ENCODE data around the gene STPG4. TPM values are rescaled to one million over a fixed set of nuclear protein-coding genes. Genes with fewer than 3 reads are reported as not detected.

Gene STPG4
- total RNA-seq, 4 donors from 2014 or later = 1.4 to 4.1 TPM; not detected in 2

DNA sequence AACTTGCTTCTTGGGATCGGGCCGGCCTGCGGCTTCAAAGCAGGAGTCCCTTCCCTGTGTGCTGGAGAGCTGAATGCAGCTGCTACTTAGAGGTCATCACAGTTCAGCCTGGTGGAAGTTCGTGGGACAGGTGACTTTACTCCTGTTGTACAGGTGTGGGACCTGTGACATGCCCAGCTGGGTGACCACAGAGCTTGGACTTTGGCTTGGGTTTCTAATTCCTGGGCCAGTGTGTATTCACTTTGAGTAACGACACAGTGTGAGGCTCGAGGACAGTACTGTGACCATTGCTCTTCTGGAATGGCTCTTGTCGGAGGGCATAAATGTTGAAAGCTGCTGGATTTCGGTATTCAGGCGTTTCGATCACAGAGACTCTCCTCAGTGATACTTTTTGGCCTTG is 114.5 kb downstream of the STPG4 start:
- intact Hi-C loops (cut with DNase I; ENCODE audit: low total_unique reads) = no loop called here
- no peak overlapping the region for H3K4me3 ChIP-seq (ENCODE audit: low read depth, poor library complexity, severe bottlenecking)
- WGBS, 2 donors = 77 to 84% methylated on average over 10 of the region's 10 CpGs
- DNase-seq (ENCODE audit: low spot score in 2 of 2) = no peak
- TF ChIP-seq CTCF (IDR thresholded peaks at IDR 0.05) (no peak), POLR2A (IDR thresholded peaks at IDR 0.05) (no peak)

- DNase-seq (ENCODE audit: low spot score in 2 of 2) = no peak
- no peak for TF ChIP-seq POLR2A (IDR thresholded peaks at IDR 0.05)
- no peak for TF ChIP-seq CTCF (IDR thresholded peaks at IDR 0.05)
- WGBS, 2 donors = 84 to 92% methylated on average over 14 to 17 of the region's 17 CpGs
- intact Hi-C loops (cut with DNase I; ENCODE audit: low total_unique reads) = no loop called here
- H3K4me3 ChIP-seq (ENCODE audit: low read depth, poor library complexity, severe bottlenecking) = no peak overlapping the region
Measured at GRCh38 chr2:47039913-47040562, 115.1 kb downstream of the STPG4 start.

DNA sequence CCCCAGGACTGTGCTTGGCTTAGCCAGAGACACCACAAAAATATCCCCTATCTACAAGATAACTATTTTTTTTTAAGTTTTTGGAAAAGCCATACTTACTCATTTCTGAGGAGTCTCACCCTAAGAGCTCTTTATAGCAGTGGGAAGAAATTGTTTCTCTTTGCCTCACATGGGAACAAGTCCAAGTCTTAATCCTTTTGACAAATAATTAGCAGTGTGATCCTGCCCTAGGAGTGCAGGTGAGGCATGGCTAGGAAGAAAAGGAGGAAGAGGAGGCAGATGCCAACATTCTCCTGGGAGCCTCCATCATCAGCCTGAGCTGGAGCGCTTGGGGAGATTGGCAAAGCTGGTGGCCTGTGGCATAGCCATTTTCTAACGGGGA is 115.6 kb downstream of the STPG4 start:
- H3K4me3 ChIP-seq (ENCODE audit: low read depth, poor library complexity, severe bottlenecking) = no peak overlapping the region
- no peak for DNase-seq (ENCODE audit: low spot score in 2 of 2)
- WGBS, 2 donors = 73 to 74% methylated on average over 2 of the region's 2 CpGs
- intact Hi-C loops (cut with DNase I; ENCODE audit: low total_unique reads) = no loop called here
- TF ChIP-seq POLR2A (IDR thresholded peaks at IDR 0.05) (no peak), CTCF (IDR thresholded peaks at IDR 0.05) (no peak)

- TF ChIP-seq CTCF (IDR thresholded peaks at IDR 0.05) (no peak), POLR2A (IDR thresholded peaks at IDR 0.05) (no peak)
- intact Hi-C loops (cut with DNase I; ENCODE audit: low total_unique reads) = no loop called here
- 71 to 76% methylated on average over 6 to 9 of the region's 9 CpGs for WGBS, 2 donors
Measured at GRCh38 chr2:47038656-47039488, 116.2 kb downstream of the STPG4 start.

DNA sequence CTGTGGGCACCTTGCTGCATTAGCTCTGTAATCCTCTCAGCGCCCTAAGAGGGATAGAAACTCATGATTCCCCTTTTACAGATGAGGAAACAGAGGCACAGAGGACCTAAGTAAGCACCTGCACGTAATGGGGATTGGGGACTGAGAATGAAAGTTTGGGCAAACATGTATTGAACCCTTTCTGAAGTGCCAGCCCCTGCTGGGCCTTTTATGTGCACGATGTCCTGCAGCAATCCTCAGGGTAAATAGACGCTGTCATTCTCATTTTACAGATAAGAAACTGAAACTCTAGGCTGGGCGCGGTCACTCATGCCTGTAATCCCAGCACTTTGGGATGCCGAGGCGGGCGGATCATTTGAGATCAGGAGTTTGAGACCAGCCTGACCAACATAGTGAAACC is 117.4 kb downstream of the STPG4 start:
- no peak overlapping the region for H3K4me3 ChIP-seq (ENCODE audit: low read depth, poor library complexity, severe bottlenecking)
- intact Hi-C loops (cut with DNase I; ENCODE audit: low total_unique reads) = no loop called here
- DNase-seq (ENCODE audit: low spot score in 2 of 2) = no peak
- 84 to 87% methylated on average over 9 of the region's 9 CpGs for WGBS, 2 donors
- TF ChIP-seq POLR2A (IDR thresholded peaks at IDR 0.05) (no peak), CTCF (IDR thresholded peaks at IDR 0.05) (no peak)

More at GRCh38 chr2:47038656-47039488, 116.2 kb downstream of the STPG4 start:
- no peak for DNase-seq (ENCODE audit: low spot score in 2 of 2)
- no peak overlapping the region for H3K4me3 ChIP-seq (ENCODE audit: low read depth, poor library complexity, severe bottlenecking)

Other genes starting within 250 kb of the STPG4 start
- 10 to 100 TPM; 32.4 to 43.3 (median 36.1) TPM for gene MCFD2, start 239.5 kb downstream of the STPG4 start, total RNA-seq
- gene TTC7A, start 214.1 kb downstream of the STPG4 start, total RNA-seq = 10 to 100 TPM; 42.3 to 54.9 (median 43.4) TPM
- gene CALM2, start 21.2 kb upstream of the STPG4 start, total RNA-seq = 100 to 1,000 TPM; 196 to 383 (median 311) TPM
- gene EPCAM, start 214.0 kb upstream of the STPG4 start, total RNA-seq = 10 to 100 TPM in 1 of 4 donors, 1 to 10 TPM in 3; 5.2 to 10.8 (median 7.0) TPM
- gene MSH2, start 247.8 kb upstream of the STPG4 start, total RNA-seq = 10 to 100 TPM; 10.6 to 11.9 (median 11.5) TPM

Data from lower leg skin (tissue), 4 donors.